Midbrain (tissue), 1 donor: Measurements from ENCODE around the gene CPNE1.
"Not testable (repeated sequence)": the region's sequence is repeated elsewhere in the genome, so short reads cannot be mapped to it uniquely, and the experiment has no call there.

Source experiments
- DNase-seq: peaks from one replicate; lab custom pipeline; 2025; lab: John Stamatoyannopoulos, UW

CPNE1 gene

DNA sequence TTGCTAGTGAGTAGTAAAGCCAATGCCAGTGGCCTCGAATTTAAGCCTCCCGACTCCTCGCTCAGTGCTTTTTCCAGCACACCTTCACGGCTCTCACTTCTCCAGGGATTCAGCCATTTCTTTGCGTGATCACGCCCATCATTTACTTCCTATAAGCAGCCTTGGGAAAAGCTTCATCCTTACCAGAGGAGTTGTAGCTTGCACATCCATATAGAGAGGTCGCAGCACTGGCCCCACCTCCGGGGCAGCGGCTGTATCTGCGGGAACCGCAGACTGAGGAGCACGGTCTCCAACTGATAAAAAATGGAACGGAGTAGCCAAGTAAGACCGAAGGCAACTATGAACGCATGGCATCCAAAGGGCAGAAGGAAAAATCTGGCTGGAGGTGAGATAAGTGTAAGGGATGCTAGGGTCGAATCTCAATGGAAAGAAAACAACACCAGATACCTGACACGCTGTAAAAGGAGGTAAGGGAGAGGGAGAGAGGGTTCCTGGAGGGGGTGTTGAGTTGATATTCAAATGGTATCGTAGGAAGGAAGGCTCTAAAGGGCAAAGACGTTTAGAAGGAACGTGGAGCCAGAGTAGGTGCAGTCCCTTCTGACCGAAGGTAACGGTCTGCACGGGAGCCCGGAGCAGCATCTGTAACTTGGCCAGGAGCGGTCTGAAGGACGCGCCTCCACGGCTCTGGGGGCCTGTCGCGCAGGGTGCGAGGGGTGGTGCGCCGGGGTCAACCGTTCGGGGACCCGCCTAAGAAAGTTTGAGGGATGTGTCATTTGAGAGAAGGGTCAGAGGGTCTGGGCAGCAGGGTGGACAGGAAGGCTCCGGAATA, 33.8 kb upstream of the CPNE1 start:
- DNase-seq, result no peak

DNA sequence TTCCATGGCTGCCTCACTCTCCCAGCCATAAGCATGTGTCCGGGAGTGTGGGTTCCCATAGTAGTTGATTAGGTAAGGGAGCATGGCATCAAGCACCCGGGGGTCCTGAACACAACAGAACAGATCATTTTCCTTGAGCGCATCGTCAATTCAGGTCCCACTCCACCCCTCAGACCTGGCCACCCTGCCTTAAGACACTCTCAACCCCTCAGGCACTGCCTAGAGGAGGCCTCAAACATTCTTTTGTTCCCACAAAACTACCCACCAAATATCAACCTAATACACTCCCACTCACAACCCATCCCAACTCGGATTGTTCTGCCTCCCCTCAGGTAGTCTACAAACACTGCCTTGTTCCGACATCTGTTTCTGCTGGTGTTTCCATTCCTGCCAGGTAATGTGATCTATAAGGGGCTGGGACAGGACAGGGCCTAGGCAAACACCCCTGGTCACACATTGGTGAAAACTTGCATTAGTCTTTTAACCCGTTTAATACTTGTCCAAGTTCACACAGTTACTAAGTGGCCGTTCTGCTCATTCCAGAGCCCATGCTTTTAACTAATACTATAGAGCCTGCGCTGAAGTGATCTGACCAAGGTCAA, 33.1 kb upstream of the CPNE1 start:
- no peak for DNase-seq

DNA sequence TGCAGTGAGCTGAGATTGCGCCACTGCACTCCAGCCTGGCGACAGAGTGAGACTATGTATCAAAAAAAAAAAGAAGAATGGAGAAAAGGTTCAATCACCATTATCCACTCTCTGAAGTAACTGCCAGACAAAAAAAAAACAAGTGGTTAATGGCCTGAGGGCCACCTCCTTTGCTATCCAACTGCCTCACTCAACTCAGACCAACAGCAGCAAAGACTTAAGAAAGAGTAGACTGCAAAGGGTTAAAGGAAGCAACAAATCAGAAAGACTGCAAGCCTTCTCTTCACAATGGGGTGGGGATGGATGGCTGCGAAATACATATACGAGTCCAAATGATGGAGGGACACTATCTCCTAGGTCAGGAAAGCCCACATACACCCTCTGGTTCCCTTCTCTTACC, 31.3 kb upstream of the CPNE1 start:
- DNase-seq, result no peak

DNA sequence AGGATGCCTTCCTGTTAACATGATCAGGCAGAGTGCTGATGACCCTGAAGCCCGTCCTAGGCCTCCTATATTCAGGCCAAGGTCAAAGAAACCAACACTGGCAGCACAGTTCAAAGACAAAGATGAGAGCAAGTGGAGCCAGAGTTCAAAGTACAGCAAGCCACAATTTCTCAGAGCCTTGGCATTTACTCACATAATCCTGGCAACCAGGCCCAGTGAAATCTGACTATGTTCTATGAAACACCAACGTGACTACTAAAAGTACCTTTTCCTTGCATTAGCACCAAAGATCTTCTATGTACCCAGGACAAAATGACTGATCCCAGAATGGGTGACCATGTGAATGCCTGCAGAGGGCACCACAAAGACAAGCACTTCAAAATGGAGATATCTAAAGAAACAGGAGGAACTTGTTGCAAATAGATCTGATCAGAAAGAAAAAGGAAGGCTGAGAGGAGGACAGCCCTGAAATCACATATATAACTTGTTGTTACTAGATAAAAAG, 30.6 kb upstream of the CPNE1 start:
- DNase-seq, result no peak

DNA sequence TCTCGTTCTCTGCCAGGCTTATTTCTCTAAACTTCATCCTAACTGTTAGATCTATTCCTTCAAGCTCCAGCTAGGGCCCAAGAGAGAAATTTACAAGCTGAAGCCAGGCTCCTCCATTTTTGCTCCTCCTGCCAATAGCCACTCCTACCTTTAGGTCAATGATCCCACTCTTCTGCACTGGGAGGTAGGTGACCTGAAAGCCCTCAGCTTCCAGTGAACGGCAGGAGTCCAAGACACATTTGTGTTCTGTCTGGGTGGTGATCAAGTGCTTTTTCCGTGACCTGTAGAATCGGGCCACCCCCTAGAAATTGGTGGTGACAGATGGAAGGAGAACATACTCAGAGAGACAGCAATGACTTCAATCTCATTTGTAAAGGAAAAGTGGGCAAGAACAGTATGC, 25.6 kb upstream of the CPNE1 start:
- DNase-seq, result no peak

DNA sequence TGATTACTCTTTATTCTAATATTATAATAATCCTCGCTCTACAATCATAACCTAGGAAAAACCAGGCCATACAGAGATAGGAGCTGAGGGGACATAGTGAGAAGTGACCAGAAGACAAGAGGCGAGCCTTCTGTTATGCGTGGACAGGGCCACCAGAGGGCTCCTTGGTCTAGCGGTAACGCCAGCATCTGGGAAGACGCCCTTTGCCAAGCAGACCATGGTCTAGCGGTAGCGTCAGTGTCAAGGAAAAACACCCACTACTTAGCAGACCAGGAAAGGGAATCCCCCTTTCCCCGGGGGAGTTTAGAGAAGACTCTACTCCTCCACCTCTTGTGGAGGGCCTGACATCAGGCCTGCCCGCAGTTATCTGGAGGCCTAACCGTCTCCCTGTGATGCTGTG, 22.2 kb upstream of the CPNE1 start:
- DNase-seq, result not testable (repeated sequence)

DNA sequence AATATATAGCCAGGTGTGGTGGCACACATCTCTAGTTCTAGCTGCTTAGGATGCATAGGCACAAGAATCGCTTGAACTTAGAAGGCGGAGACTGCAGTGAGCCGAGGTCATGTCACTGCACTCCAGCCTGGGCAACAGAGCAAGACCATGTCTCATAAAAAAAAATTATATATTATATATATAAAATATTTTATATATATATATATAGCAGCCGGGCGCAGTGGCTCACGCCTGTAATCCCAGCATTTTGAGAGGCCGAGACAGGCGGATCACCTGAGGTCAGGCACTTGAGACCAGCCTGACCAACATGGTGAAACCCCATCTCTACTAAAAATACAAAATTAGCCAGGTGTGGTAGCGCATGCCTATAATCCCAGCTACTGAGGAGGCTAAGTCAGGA, 20.7 kb upstream of the CPNE1 start:
- DNase-seq, result not testable (repeated sequence)

DNA sequence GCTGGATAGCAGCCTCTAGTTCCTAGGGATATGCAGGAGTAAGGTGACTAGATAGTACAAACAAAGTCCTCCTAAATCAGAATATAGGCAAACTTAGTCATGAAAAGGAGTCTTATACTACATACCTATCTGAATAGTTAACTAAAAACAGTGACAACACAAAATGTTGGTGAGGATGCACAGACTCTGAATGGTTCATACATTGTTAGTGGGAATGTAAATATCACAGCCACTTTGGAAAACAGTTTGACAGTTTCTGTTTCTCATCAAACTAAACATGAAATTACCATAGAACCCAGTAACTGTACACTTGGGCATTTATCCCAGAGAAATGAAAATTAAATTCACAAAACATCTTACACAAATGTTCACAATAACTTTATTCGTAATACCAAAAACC, 17.3 kb upstream of the CPNE1 start:
- no peak for DNase-seq

DNA sequence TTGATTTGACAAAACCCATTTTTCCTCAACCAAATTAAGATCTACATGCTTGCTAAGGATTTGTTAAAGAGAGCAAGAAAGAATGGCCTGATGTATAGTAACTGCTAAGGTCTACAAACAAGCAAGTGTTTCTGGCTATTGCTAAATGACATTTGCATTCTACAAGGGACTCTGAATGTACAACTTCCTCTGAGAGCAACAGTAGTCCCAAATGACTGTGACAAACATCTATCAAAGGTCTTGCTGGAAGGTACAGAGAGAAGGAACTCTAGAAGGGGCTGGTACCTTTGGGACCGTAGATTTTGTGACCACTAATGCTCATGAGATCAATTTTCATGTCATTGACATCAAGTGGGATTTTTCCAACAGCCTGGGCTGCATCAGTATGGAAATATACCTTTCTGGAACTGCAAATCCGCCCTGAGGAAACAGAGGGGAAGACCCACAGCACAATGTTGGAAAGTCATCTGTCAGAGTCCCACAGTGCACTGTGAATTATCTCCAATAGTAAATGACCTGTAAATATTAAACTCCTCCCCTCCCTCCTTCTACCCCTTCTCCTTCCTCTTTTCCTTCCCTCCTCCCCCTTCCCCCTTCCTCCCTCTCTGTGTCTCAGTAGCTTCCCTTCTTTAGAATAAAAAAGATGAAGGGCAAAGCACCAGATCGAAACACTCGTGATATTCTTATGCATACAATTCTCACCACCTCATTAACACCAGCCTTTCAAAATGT, 15.9 kb upstream of the CPNE1 start:
- DNase-seq, result no peak

DNA sequence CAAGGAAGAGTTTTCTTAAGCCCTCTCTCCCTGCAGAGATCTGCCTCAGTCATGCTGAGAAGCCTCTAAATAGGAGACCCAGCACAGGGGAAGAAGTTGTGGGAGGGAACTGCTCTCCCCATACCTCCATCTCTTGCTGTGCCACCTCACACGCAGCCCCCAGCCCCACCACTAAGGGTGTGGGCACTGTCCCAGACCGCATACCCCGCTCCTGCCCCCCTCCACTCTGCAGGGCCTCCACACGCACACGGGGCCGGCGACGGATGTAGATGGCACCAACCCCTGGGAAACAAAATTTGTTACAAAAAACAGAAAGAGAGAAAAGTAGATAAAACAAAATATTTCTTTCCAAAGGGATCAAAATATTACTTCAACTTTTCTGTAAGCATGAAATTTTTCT, 10.2 kb upstream of the CPNE1 start:
- DNase-seq, result no peak

DNA sequence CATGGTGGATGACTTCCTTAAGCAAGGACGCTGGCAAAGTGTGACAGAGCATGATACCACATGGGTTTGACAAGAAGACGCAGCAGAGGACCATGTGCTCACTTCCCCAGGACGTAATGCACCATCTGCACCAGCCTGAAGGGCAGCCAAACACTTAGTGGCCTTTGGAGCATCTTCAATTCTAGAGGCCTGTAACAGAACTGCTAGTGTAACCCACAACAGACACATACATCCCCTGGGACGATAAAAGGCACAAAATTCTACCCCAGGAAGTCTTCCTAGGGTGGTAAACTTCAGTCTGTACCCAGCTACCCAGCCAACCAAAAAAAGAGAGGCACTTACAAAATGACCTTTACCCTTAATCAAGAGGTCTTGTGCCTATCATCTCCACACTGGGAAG, 9.2 kb upstream of the CPNE1 start:
- no peak for DNase-seq

DNA sequence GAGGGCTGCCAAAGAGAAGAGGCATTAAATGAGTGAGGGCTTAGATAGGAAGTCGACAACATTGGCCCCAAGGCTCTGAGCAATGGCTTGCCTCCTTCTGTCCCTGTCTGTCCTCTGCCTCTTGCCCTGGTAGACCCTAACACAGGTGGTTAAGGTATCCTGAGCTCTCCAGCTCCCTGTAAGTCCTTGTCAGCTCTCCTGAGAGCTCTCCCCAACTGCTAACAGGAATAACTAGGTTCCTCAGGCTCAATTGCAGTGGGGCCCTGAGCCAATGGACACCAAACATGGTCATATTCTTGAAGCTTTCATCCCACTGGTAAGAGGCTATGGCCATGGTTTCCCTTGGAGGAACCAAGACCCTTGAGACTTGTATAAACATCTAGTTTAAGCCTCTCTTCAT, 5.0 kb upstream of the CPNE1 start:
- DNase-seq, result no peak

DNA sequence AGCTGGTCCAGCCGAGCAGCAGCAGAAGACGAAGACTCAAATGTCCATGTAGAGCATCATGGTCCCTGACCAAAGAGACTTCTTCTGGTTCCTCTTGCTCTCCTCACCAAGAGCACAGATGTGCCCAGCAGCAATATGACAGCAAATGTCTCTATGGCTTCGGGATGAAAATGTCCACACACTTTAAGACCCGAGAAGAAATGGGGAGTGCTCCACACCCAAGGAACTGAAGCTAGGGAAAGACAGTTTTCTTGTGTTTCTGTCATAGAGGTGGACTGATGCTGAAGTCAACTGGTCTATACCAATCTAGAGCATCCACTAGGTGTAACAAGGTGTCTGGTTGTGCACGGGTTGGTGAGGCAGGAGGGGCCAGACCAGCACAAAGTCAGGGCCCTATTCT, 4.5 kb upstream of the CPNE1 start:
- no peak for DNase-seq

DNA sequence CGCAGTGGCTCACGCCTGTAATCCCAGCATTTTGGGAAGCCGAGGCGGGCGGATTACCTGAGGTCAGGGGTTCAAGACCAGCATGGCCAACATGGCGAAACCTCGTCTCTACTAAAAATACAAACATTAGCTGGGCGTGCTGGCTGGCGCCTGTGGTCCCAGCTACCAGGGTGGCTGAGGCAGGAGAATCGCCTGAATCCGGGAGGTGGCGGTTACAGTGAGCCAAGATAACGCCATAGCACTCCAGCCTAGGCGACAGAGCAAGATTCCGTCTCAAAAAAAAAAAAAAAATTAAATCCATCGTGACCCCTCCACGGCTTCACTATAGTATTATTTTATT, 1.2 kb upstream of the CPNE1 start:
- no peak for DNase-seq

DNA sequence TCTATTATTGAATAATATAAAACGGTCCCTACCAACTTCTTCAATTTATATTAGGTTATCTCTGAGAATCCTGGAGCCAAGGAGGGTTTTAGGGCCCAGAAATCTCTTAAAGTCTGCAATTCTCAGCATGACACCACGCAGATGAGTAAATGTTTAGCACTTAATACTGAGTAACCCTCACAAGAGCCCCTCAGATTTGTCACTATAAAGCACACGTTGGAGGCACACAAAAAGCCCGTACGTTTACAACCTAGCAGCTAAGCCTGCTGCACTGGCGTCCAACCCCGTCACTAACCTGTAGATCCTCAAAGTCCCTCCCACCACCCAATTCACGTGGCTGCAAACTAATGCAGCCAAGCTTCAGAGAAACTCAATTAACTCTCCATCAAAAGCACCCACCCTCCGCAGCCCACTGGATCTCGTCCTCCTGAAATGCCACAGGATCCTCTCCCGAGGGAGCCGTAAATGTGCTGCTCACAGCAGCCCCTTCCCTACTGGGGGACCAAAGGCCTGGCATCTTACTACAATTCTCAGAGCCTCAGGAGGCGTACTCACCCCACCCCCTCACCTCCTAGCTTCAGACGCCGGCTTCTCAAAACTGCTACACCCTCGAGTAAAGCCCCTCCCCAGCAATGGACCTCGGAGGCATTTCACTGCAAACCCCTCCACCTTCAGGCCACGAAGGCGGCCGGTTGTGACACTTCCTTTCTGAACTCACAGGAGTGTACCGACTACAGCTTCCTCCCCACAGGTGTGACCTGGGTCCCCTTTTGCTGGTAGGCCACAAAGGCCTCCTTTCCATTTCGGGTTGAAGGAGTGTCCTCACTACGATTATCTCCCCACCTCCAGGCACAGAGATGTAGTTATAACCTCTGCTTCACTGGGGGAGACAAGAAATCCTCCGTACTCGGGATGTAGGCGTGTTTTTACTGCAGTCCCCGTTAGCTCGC, 909 bp downstream of the CPNE1 start:
- DNase-seq, result no peak

DNA sequence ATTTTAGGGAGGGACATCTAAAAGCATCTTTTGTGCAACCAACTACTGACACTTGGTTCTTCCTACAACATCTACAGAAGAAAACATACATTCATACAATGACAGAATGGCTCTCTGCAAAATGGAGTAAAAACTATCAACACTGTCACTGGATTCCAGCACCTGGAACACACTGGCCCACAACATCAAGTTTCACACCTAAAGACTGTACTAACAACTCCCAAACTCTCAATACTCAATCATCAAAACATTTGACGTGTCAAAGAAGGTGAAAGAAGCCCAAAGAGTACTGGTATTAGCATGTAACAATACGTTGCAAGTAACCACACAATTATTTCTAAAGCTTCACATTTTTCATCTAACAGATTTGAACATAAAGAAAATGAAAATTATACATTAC, 2.1 kb downstream of the CPNE1 start:
- DNase-seq, result no peak

DNA sequence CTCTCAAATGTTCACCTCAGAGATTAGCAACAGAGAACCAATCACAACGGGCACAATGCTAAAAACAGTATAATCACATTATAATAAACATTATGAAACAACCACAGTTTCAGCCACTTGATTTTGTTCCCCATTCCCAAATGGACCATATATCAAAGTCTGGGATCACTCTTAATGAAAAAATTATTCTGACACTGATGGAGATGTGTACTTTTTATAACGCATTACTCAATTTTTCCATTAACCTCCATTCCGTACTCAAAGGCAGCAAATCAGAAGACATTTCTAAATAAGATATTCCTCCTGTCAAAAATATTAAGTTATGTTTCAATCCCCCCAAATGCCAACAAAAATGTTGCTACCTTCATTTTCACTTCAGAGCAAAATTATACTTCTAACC, 2.8 kb downstream of the CPNE1 start:
- no peak for DNase-seq

DNA sequence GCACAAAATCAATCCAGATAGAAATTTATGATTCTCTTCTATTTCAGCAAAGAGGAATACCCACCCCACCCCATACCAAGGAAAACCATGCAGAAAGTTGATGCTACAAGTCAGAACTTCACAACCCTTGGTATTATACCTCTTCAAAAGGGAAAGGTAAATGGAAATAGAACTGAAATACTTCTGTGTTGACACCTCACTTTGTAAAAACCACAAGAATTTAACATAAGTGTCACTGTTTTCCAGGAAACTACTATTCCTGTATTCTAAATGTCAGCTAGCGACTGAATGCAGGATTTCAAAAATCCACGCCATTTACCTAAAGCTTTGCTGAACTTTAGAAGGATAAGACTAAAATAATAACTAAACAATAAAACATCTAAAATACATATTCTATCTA, 3.6 kb downstream of the CPNE1 start:
- DNase-seq, result no peak

DNA sequence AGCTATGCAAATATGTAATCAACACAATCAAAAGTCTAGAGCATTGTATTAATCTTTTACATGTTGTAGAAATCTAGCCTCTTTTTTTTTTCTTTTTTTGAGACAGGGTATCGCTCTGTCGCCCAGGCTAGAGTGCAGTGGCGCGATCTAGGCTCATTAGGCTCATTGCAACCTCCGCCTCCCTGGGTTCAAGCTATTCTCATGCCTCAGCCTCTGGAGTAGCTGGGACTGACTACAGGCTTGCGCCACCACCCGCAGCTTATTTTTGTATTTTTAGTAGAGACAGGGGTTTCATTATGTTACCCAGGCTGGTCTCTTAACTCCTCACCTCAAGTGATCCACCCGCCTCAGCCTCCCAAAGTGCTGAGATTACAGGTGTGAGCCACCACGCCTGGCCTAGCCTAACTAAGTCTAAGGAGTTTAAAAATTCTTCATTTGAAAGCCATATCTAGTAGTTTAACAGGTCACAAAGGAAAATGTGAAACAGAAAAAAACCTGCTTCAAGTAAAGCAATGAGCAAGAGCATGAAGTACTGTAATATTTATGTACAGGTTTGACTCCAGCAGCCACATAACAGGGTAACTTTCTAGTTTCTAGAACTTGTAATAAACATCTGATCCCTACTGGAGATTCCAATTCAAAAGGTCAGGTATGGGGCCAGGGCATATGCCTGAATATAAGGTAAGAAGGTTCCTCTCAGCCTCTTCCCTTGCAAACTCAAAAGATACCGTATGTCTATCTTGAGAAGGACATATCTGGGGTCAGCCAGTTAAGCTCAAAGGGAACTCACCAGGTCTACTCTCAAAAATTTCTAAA, 4.4 kb downstream of the CPNE1 start:
- no peak for DNase-seq

DNA sequence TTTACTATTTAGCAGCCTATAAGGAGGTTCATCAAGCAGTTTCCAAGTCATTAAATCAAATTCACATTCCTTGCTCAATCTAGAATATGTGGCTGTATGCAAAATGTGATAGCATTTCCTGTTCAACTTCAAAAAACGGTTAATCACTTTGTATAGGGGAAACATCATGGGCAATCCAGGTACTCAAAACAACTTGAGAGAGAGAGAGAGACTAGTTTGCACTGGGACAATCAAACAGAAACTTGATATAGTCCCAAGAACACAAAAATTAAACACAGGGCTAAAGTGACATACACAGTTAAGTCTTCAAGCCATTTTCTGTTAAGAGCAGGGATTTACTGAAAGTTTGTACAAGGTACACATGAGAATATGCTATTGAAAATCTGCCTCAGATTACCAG, 7.4 kb downstream of the CPNE1 start:
- no peak for DNase-seq

DNA sequence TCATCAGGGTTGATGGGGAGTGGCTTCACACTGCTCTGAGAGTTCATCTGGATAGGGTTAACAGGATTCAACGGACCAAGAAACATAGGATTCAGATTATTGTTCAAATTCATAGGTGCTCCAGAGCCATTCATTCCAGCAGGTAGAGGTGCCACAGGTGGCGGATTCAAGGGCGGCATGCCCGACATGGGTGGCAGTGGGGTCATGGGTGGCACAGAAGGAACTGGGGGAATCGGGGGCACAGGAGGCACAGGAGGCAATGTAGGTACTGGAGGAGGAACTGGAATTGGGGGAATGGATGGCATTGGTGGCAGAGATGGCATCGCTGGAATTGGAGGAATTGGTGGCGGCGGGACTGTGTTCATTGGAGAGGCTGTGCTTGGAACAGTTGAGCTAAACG, 10.3 kb downstream of the CPNE1 start:
- no peak for DNase-seq
